Stimulated activated effector memory CD8-positive, alpha-beta T cell treated with anti-CD3 and anti-CD28 coated beads, Interleukin-12 subunit alpha, Interleukin-12 subunit beta, amount 100 ng/mL, for 72 hours (primary cell): ENCODE data around the gene SNAPC5.
"Not testable (repeated sequence)": the region's sequence is repeated elsewhere in the genome, so short reads cannot be mapped to it uniquely, and the experiment has no call there.

Source experiments
- ATAC-seq: fragments of 150-1000 bp; cut with Tn5 transposase; 2 replicates; pipeline ENCODE4 v1.10.0; 2021
- DNase-seq, 2 donors: peaks; one replicate each; pipeline ENCODE4 v3.0.0; 2021 to 2022; ENCODE audit warnings: low spot score in 2 of 2
- H3K27ac Mint-ChIP-seq: one replicate; pipeline ENCODE4 v1.8.0; 2022; ENCODE audit warnings: mild to moderate bottlenecking, mixed read lengths
- H3K36me3 Mint-ChIP-seq: one replicate; pipeline ENCODE4 v1.8.0; 2022; ENCODE audit warnings: mild to moderate bottlenecking, mixed read lengths
- H3K4me1 Mint-ChIP-seq: one replicate; pipeline ENCODE4 v1.8.0; 2022; ENCODE audit warnings: mixed read lengths
- H3K4me3 Mint-ChIP-seq: one replicate; pipeline ENCODE4 v1.8.0; 2022; ENCODE audit warnings: mild to moderate bottlenecking, mixed read lengths
- H3K9me3 Mint-ChIP-seq: one replicate; pipeline ENCODE4 v1.8.0; 2022; ENCODE audit warnings: mixed read lengths

SNAPC5 gene

DNA sequence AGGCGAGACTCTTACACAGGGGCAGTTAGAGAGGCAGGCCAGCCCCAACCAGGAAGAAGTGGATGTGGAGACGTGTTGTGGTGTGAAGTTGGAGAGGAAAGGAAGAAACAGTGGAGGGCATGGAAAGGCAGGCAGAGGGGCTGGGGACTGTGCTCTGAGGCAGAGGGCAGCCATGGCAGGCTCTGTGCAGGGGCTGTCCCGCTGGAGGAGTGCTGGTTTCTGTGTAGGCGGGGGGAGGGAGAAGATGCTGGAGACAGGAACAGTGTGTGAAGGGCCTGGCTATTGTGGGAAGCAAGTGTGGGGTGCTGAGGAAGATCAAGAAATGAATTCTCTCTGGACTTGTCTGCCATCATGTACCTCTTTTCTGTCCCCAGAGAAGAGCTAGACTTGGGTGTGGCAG, 21.0 kb downstream of the SNAPC5 start:
- H3K4me3 Mint-ChIP-seq: no peak overlapping the region
- H3K9me3 Mint-ChIP-seq: no peaks in the 10 kb centered on the region
- peaks cover 81% of the 10 kb centered on the region for H3K36me3 Mint-ChIP-seq
- ATAC-seq (peak; percentile 42), DNase-seq (no peak)
- peaks cover 55% of the 10 kb centered on the region for H3K4me1 Mint-ChIP-seq
- H3K27ac Mint-ChIP-seq: peak overlapping the region; percentile 81

DNA sequence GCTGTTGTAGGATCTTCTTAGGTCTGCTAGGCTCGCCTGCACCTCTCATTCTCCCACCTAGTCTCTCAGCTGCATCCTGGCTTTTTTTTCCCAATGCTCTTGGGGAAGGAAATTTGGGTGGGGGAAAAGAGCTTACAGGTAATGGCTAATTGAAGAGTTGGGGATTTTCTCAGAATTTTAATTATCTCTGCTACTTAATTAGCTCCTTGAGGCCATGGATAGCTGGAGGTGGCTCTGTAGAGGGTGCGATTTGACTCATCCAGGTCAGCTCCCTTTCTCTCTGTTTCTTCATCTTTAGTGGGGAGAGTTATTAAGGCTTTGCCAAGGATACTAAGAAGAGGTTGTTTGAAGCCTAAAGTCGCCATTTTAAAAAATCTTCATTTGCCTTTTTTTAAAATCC, 22.6 kb downstream of the SNAPC5 start:
- H3K27ac Mint-ChIP-seq: peak overlapping the region; percentile 81
- DNase-seq: no peak
- no peak for ATAC-seq
- no peaks in the 10 kb centered on the region for H3K9me3 Mint-ChIP-seq
- H3K4me1 Mint-ChIP-seq: peaks cover 69% of the 10 kb centered on the region
- peaks cover 82% of the 10 kb centered on the region for H3K36me3 Mint-ChIP-seq
- H3K4me3 Mint-ChIP-seq: no peak overlapping the region

DNA sequence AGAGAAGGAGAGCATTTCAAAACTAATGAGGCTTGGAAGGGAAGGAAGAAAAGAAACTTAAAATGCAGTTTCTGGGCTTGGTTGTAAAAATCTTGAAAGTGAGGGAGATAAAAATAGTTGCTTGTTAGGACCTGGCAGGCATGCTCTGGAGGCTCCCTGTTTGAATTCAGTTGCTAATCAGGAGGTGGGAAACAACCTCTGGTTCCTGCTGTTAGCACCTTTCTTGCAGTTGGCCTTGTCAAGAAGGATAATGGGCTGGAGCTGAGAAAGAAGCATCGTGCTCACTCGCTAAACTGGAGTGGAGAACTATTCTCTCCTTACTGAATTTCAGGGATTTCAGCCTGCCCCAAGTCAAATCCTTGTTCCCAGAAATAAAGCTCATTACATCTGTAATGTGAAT, 23.4 kb downstream of the SNAPC5 start:
- peak overlapping the region; percentile 84 for H3K27ac Mint-ChIP-seq
- H3K36me3 Mint-ChIP-seq: peaks cover 82% of the 10 kb centered on the region
- no peak for ATAC-seq
- H3K9me3 Mint-ChIP-seq: no peaks in the 10 kb centered on the region
- H3K4me1 Mint-ChIP-seq: peaks cover 62% of the 10 kb centered on the region
- H3K4me3 Mint-ChIP-seq: no peak overlapping the region
- DNase-seq: no peak

DNA sequence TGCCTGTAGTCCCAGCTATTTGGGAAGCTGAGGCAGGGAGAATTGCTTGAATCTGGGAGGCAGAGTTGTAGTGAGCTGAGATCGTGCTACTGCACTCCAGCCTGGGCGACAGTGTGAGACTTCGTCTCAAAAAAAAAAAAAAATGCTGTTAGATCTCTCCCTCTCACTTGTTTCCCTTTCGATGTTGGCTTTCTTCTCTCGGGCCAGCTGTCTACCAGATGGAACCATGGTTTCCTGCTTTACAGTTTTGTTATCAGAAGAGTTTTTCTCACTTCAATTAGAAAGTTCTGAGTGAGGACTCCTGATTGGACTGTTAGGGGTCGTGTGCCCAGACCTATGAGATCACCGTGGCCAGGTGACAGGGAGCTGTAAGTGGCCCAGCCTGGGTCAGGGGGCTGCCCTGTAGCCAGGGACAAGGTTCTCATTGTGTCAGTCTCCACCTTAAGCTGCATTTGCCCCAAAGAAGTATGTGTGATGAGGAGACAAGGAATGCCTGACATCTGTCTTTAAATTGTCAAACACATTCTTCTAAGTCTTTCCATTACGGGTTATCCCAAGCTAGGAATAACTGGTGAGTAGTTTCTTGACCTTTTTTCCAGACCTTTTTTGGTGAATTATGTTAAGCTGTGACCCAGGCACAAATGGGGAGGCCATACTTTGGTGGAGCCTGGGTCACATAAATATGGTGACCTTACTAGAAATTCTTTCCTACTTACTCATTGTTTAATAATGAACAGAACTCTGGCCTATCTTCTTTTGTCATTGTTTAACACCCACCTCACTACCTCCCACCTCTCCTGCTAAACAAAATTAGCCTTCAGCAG, 25.2 kb downstream of the SNAPC5 start:
- Mint-ChIP-seq H3K36me3 (peaks cover 89% of the 10 kb centered on the region), H3K9me3 (no peaks in the 10 kb centered on the region), H3K27ac (peak overlapping the region; percentile 69), H3K4me3 (no peak overlapping the region), H3K4me1 (peaks cover 60% of the 10 kb centered on the region)
- ATAC-seq: peak; percentile 77
- peak in 1 of 2 donors; percentile 58 for DNase-seq

- H3K36me3 Mint-ChIP-seq: peaks cover 91% of the 10 kb centered on the region
- peaks cover 44% of the 10 kb centered on the region for H3K4me1 Mint-ChIP-seq
- not testable (repeated sequence) for ATAC-seq, H3K9me3 Mint-ChIP-seq, H3K27ac Mint-ChIP-seq, H3K4me3 Mint-ChIP-seq, DNase-seq
These were observed 26.7 kb downstream of the SNAPC5 start for GRCh38 chr15:66470825-66471224.

- H3K4me3 Mint-ChIP-seq, DNase-seq, ATAC-seq, H3K27ac Mint-ChIP-seq, H3K9me3 Mint-ChIP-seq: not testable (repeated sequence)
- Mint-ChIP-seq H3K4me1 (peaks cover 19% of the 10 kb centered on the region), H3K36me3 (peaks cover 87% of the 10 kb centered on the region)
These were observed 30.2 kb downstream of the SNAPC5 start for GRCh38 chr15:66467162-66468040.

DNA sequence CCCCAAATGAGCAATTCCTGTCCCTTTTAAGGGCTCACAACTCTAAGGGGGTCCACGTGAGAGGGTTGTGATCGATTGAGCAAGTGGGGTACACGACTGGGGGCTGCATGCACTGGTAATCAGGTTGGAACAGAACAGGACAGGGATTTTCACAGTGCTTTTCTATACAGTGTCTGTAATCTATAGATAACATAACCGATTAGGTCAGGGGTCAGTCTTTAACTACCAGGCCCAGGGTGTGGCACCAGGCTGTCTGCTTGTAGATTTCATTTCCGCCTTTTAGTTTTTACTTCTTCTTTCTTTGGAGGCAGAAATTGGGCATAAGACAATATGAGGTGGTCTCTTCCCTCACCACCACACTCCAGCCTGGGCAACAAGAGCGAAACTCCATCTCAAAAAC, 32.3 kb downstream of the SNAPC5 start:
- ATAC-seq, H3K4me1 Mint-ChIP-seq, DNase-seq, H3K9me3 Mint-ChIP-seq, H3K27ac Mint-ChIP-seq, H3K4me3 Mint-ChIP-seq: not testable (repeated sequence)
- peaks cover 84% of the 10 kb centered on the region for H3K36me3 Mint-ChIP-seq

DNA sequence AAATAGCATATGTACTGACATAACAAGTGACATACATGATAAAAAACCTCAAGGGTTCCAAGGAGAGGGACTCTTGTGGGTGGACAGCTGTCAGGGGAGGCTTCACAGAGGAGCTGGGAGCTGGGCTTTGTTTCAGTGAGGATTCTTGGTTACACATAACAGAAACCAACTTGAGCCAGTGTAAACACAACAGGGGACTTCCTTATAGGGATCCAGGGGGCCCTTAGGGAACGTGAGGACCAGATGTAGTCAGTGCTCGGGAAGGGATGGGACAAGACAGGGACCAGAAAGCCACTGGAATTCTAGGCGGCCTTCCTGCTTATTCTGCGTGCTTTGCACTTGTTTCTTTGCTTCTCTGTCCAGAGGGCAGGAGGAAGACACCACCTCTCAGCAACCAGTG, 34.9 kb downstream of the SNAPC5 start:
- no peak for DNase-seq
- Mint-ChIP-seq H3K27ac (peak overlapping the region; percentile 48), H3K4me1 (peaks cover 13% of the 10 kb centered on the region), H3K36me3 (peaks cover 84% of the 10 kb centered on the region), H3K4me3 (no peak overlapping the region), H3K9me3 (no peaks in the 10 kb centered on the region)
- no peak for ATAC-seq

DNA sequence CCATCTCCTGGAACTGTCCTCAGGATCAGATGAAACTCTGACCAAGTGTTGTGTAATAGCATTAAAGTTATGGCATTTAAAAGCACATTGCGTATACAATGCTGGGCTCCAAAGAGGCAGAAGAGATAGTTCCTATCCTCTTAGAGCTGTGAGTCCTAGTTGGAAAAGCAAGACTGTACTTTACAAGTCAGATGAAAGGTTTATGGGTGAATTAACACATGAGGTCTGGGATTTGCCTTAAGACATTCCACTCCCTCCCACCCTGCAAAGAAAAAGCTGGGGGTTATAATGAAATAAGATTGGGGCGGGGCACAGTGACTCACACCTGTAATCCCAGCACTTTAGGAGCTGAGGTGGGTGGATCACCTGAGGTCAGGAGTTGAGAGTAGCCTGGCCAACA, 35.6 kb downstream of the SNAPC5 start:
- Mint-ChIP-seq H3K36me3 (peaks cover 86% of the 10 kb centered on the region), H3K4me1 (peaks cover 13% of the 10 kb centered on the region), H3K27ac (no peak overlapping the region), H3K9me3 (no peaks in the 10 kb centered on the region), H3K4me3 (no peak overlapping the region)
- ATAC-seq (no peak), DNase-seq (no peak)

- H3K27ac Mint-ChIP-seq, DNase-seq, ATAC-seq: not testable (repeated sequence)
These were observed 36.3 kb downstream of the SNAPC5 start for GRCh38 chr15:66461294-66461693.

GRCh38 chr15:66459818-66460615, 37.5 kb downstream of the SNAPC5 start:
- H3K4me3 Mint-ChIP-seq: no peak overlapping the region
- peak overlapping the region; percentile 4 for H3K27ac Mint-ChIP-seq
- H3K36me3 Mint-ChIP-seq: peaks cover 84% of the 10 kb centered on the region
- H3K4me1 Mint-ChIP-seq: peaks cover 24% of the 10 kb centered on the region
- ATAC-seq (no peak), DNase-seq (no peak)
- H3K9me3 Mint-ChIP-seq: no peaks in the 10 kb centered on the region

More at GRCh38 chr15:66461294-66461693, 36.3 kb downstream of the SNAPC5 start:
- not testable (repeated sequence) for H3K4me3 Mint-ChIP-seq, H3K9me3 Mint-ChIP-seq
- H3K36me3 Mint-ChIP-seq: peaks cover 86% of the 10 kb centered on the region
- H3K4me1 Mint-ChIP-seq: peaks cover 18% of the 10 kb centered on the region

DNA sequence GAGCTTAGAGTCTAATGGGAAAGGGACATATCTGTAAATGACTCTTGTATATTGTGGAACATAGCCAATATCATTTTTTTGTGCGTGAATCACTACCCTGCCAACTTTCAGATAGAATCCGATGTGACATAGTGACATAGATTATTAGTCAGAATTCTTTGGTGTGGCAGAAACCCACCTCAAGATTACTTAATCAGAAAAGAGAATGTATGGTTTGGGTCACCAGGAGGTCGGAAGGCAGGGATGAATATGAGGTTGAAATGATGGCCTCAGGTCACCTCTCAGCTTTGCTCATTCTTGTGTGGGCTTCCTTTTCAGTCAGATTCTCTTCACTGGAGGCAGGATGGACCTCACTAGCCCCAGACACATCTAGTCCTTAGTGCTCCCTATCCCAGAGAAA, 41.4 kb downstream of the SNAPC5 start:
- ATAC-seq (peak; percentile 94), DNase-seq (peak in 1 of 2 donors; percentile 54)
- peak overlapping the region; percentile 71 for H3K27ac Mint-ChIP-seq
- peaks cover 88% of the 10 kb centered on the region for H3K36me3 Mint-ChIP-seq
- no peak overlapping the region for H3K4me3 Mint-ChIP-seq
- peaks cover 24% of the 10 kb centered on the region for H3K4me1 Mint-ChIP-seq
- H3K9me3 Mint-ChIP-seq: no peaks in the 10 kb centered on the region

- Mint-ChIP-seq H3K27ac (no peak overlapping the region), H3K4me1 (peaks cover 11% of the 10 kb centered on the region), H3K36me3 (peaks cover 74% of the 10 kb centered on the region), H3K4me3 (no peak overlapping the region), H3K9me3 (no peaks in the 10 kb centered on the region)
- no peak for ATAC-seq
- DNase-seq: no peak
These were observed 43.4 kb downstream of the SNAPC5 start for GRCh38 chr15:66454143-66454542.

- Mint-ChIP-seq H3K9me3 (no peaks in the 10 kb centered on the region), H3K36me3 (peaks cover 74% of the 10 kb centered on the region), H3K4me3 (no peak overlapping the region), H3K27ac (no peak overlapping the region), H3K4me1 (peaks cover 11% of the 10 kb centered on the region)
- ATAC-seq (no peak), DNase-seq (no peak)
These were observed 44.5 kb downstream of the SNAPC5 start for GRCh38 chr15:66452971-66453580.
